ENCODE measurements around the gene DSCAM.

DNA sequence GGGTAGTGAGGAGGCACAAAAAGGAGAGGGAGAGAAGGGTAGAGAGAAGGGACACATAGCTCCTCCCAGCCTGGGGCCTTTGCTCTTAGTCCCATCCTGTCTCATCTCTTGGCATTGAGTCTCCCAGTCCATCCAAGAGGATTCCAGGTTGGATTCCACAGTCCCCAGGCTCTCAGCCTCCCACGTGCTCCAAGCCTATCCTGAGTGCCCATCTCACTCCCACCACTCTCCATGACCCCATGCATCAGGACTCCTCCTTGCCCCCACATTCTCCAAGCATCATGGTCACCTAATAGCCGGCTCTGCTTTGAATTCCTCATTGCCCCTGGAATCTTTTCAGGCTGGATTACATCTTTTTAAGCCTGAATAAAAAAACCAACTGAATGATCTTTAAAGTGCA, 87.9 kb downstream of the DSCAM start:
- TF ChIP-seq, protein P1, sequence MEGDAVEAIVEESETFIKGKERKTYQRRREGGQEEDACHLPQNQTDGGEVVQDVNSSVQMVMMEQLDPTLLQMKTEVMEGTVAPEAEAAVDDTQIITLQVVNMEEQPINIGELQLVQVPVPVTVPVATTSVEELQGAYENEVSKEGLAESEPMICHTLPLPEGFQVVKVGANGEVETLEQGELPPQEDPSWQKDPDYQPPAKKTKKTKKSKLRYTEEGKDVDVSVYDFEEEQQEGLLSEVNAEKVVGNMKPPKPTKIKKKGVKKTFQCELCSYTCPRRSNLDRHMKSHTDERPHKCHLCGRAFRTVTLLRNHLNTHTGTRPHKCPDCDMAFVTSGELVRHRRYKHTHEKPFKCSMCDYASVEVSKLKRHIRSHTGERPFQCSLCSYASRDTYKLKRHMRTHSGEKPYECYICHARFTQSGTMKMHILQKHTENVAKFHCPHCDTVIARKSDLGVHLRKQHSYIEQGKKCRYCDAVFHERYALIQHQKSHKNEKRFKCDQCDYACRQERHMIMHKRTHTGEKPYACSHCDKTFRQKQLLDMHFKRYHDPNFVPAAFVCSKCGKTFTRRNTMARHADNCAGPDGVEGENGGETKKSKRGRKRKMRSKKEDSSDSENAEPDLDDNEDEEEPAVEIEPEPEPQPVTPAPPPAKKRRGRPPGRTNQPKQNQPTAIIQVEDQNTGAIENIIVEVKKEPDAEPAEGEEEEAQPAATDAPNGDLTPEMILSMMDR (IDR thresholded peaks at IDR 0.05), result no peak
- TF ChIP-seq POLR2A (IDR thresholded peaks at IDR 0.05), result no peak
